HepG2 (cell line): ENCODE data around the gene TIMP3. TPM values are rescaled to one million over a fixed set of nuclear protein-coding genes. Genes with fewer than 3 reads are reported as not detected.

Experiments
- ATAC-seq: fragments of 200-7000 bp; cut with Tn5 transposase; 3 replicates; pipeline ENCODE4 v1.9.1; 2020; ENCODE audit warnings: mild to moderate bottlenecking, moderate library complexity
- BruUV-seq: library from RNA; stranded (reverse); fragments of 400-500 nt; replicated peaks from 2 replicates; lab custom pipeline; 2021; lab: Mats Ljungman, UMichigan
- CTCF ChIA-PET: fragments of 300-600 bp; formaldehyde crosslinking; extraction: SDS; loops from one replicate; lab custom pipeline; 2021; ENCODE audit warnings: low total read pairs, inconsistent platforms, low intra/inter-chr PET ratio; lab: Yijun Ruan, JAX
- POLR2A ChIA-PET: fragments of 350-600 bp; sonication (Branson Sonifier 250); formaldehyde crosslinking; loops from one replicate; lab custom pipeline; 2020; ENCODE audit warnings: antibody characterized with exemption, inconsistent platforms; lab: Yijun Ruan, JAX
- DNase-seq: peaks from one replicate; pipeline ENCODE4 v3.0.0-alpha.2; 2015; ENCODE audit warnings: low spot score
- FAIRE-seq: peaks from 3 replicates; lab custom pipeline; 2011; peaks lifted over from hg19 to GRCh38; lab: Jason Lieb, UNC
- H2AFZ ChIP-seq: one replicate; pipeline ENCODE4 v1.6.1; 2011; ENCODE audit warnings: low read length, inconsistent platforms
- H3K27ac ChIP-seq: fragments of 300-600 bp; 3 replicates; pipeline ENCODE4 v1.8.0; 2011; ENCODE audit warnings: mixed run types, mild to moderate bottlenecking, mixed read lengths, low read length, inconsistent platforms; ENCODE audit not compliant: insufficient read depth; ENCODE audit errors: extremely low read length
- H3K27me3 ChIP-seq, 2 experiments: fragments of 200-600 bp in 1 of 2; 2 replicates in 1 of 2; 3 replicates in 1 of 2; pipeline versions ENCODE4 v1.6.0 to v1.8.0; 2011; ENCODE audit warnings: low read length in 2 of 2, mild to moderate bottlenecking in 2 of 2, moderate library complexity in 2 of 2, inconsistent platforms in 1 of 2; ENCODE audit not compliant: insufficient read depth in 2 of 2, control insufficient read depth in 1 of 2
- H3K36me3 ChIP-seq, 2 experiments: fragments of 200-600 bp in 1 of 2; replicated peaks in 1 of 2; 2 replicates in 1 of 2; 3 replicates in 1 of 2; pipeline versions ENCODE4 v1.5.1 to v1.8.0; 2011; ENCODE audit warnings: low read length in 2 of 2, inconsistent platforms in 1 of 2; ENCODE audit not compliant: insufficient read depth in 2 of 2, control insufficient read depth in 1 of 2
- H3K4me1 ChIP-seq: 2 replicates; pipeline ENCODE4 v1.5.1; 2012; ENCODE audit warnings: low read length, inconsistent platforms; ENCODE audit not compliant: insufficient read depth
- H3K4me2 ChIP-seq: 2 replicates; pipeline ENCODE4 v1.6.0; 2011; ENCODE audit warnings: low read depth, low read length, inconsistent platforms
- H3K4me3 ChIP-seq, 3 experiments: fragments of 200-600 bp in 1 of 3; sonication (generic), shearing (Covaris generic) in 1 of 3; replicated peaks in 1 of 3; 2 replicates each; pipeline ENCODE4 v1.5.1; 2011 to 2016; ENCODE audit warnings: low read length in 3 of 3, inconsistent platforms in 2 of 3, low read depth in 2 of 3, mild to moderate bottlenecking in 2 of 3, control low read depth in 1 of 3, mixed read lengths in 1 of 3; ENCODE audit not compliant: insufficient read depth in 1 of 3
- H3K79me2 ChIP-seq: one replicate; pipeline ENCODE4 v1.6.1; 2011; ENCODE audit warnings: low read length, inconsistent platforms; ENCODE audit not compliant: insufficient read depth
- H3K9ac ChIP-seq: 2 replicates; pipeline ENCODE4 v1.6.0; 2011; ENCODE audit warnings: mild to moderate bottlenecking, low read depth, low read length, inconsistent platforms; ENCODE audit not compliant: insufficient read depth
- H3K9me3 ChIP-seq: 2 replicates; pipeline ENCODE4 v1.5.1; 2012; ENCODE audit warnings: mild to moderate bottlenecking, low read length
- H4K20me1 ChIP-seq: 2 replicates; pipeline ENCODE4 v1.6.0; 2011; ENCODE audit warnings: inconsistent platforms, mild to moderate bottlenecking, low read length, moderate library complexity; ENCODE audit not compliant: insufficient read depth
- AKAP8 ChIP-seq: sonication (generic); formaldehyde crosslinking; IDR thresholded peaks from 2 replicates; pipeline ENCODE4 v1.5.1; 2020; ENCODE audit warnings: mild to moderate bottlenecking, missing genetic modification reagents
- ARNT ChIP-seq: fragments of 450-650 bp; IDR thresholded peaks from 2 replicates; pipeline ENCODE4 v1.6.1; 2017
- ELF4 ChIP-seq: sonication (generic); formaldehyde crosslinking; IDR thresholded peaks from 2 replicates; pipeline ENCODE4 v1.5.0; 2020; ENCODE audit warnings: missing genetic modification reagents, mild to moderate bottlenecking, moderate library complexity, borderline replicate concordance
- FOSL1 ChIP-seq: sonication (generic); formaldehyde crosslinking; IDR thresholded peaks from 2 replicates; pipeline ENCODE4 v1.9.0; 2021; ENCODE audit warnings: missing genetic modification reagents, borderline replicate concordance
- GATAD2A ChIP-seq: IDR thresholded peaks from 2 replicates; pipeline ENCODE4 v1.6.1; 2016
- MAFG ChIP-seq: sonication (generic); formaldehyde crosslinking; IDR thresholded peaks from 2 replicates; pipeline ENCODE4 v1.5.1; 2020; ENCODE audit warnings: mild to moderate bottlenecking, missing genetic modification reagents
- NR2C2 ChIP-seq: sonication (generic); formaldehyde crosslinking; IDR thresholded peaks from 2 replicates; pipeline ENCODE4 v1.4.0; 2020; ENCODE audit warnings: missing genetic modification reagents, mild to moderate bottlenecking, moderate library complexity, borderline replicate concordance
- NR2F1 ChIP-seq, 2 experiments: fragments of 450-650 bp in 1 of 2; formaldehyde crosslinking in 1 of 2; IDR thresholded peaks; 2 replicates each; pipeline versions ENCODE4 v1.5.0 to v1.6.1; 2016 to 2020; ENCODE audit warnings: mild to moderate bottlenecking in 1 of 2, missing compliant biosample characterization in 1 of 2, missing genetic modification reagents in 1 of 2, moderate library complexity in 1 of 2
- NR2F6 ChIP-seq, 2 experiments: IDR thresholded peaks; 2 replicates each; pipeline ENCODE4 v1.6.1; 2016; ENCODE audit warnings: antibody characterized with exemption in 1 of 2, mild to moderate bottlenecking in 1 of 2
- ZNF383 ChIP-seq: sonication (generic); formaldehyde crosslinking; IDR thresholded peaks from 2 replicates; pipeline ENCODE4 v1.4.0; 2020; ENCODE audit warnings: missing genetic modification reagents, mild to moderate bottlenecking, borderline replicate concordance
- ZNF660 ChIP-seq: sonication (generic); formaldehyde crosslinking; IDR thresholded peaks from 2 replicates; pipeline ENCODE4 v1.5.1; 2020; ENCODE audit warnings: mild to moderate bottlenecking, low read depth, missing genetic modification reagents, borderline replicate concordance
- ZNF674 ChIP-seq: sonication (generic); formaldehyde crosslinking; IDR thresholded peaks from 2 replicates; pipeline ENCODE4 v1.5.0; 2020; ENCODE audit warnings: low read depth, mild to moderate bottlenecking, missing genetic modification reagents
- ZNF746 ChIP-seq: sonication (generic); formaldehyde crosslinking; IDR thresholded peaks from 2 replicates; pipeline ENCODE4 v1.8.0; 2022; ENCODE audit warnings: mild to moderate bottlenecking, missing genetic modification reagents
- WGBS: methylation state at CpG from one replicate; pipeline ENCODE4 v1.1.6; 2017; ENCODE audit warnings: low lambda C conversion rate; 5-methylcytosine and 5-hydroxymethylcytosine counted together
- in situ Hi-C: cut with HindIII; loops from 2 replicates; pipeline ENCODE4 v1.10.0; 2017; ENCODE audit warnings: low pct_unique_long_range_greater_than_20kb; ENCODE audit not compliant: extremely low pct_ligation_motif_present
- intact Hi-C: fragments of 100-400 bp; cut with micrococcal nuclease; formaldehyde crosslinking; loops from one replicate; pipeline ENCODE4 v1.10.0; 2022; ENCODE audit not compliant: unreplicated experiment
- polyA plus RNA-seq, 8 experiments: library from polyadenylated mRNA; depleted of rRNA in 3 of 8; stranded (reverse) in 7 of 8; unstranded in 1 of 8; fragments of >200 nt; fragmentation: Illumina TruSeq in 4 of 8; extraction: Trizol in 4 of 8; gene quantifications; 2 replicates each; pipeline versions ENCODE4 v1.2.1 to v1.2.3, GENCODE V29; 2011 to 2016; ENCODE audit warnings: low read depth in 4 of 8, missing spikeins in 1 of 8, mixed read lengths in 1 of 8; ENCODE audit not compliant: insufficient read depth in 1 of 8
- total RNA-seq, 5 experiments: library from RNA; depleted of rRNA; stranded (reverse); fragments of >200 nt; fragmentation: Illumina TruSeq; extraction: Trizol; gene quantifications; 2 replicates each; pipeline ENCODE4 v1.2.3, GENCODE V29; 2016; ENCODE audit warnings: low read depth in 1 of 5
- TF ChIP-seq, protein P1 (sequence below): sonication (generic); formaldehyde crosslinking; IDR thresholded peaks from 2 replicates; pipeline ENCODE4 v1.4.0; 2020; ENCODE audit warnings: mild to moderate bottlenecking, low read depth, missing genetic modification reagents

The TIMP3 gene
- total and polyA plus RNA-seq, 2 of the 13 experiments (the other 11 are each of a cell fraction or from before 2014, with no cell fraction given), result 57.3 to 86.6 TPM

DNA sequence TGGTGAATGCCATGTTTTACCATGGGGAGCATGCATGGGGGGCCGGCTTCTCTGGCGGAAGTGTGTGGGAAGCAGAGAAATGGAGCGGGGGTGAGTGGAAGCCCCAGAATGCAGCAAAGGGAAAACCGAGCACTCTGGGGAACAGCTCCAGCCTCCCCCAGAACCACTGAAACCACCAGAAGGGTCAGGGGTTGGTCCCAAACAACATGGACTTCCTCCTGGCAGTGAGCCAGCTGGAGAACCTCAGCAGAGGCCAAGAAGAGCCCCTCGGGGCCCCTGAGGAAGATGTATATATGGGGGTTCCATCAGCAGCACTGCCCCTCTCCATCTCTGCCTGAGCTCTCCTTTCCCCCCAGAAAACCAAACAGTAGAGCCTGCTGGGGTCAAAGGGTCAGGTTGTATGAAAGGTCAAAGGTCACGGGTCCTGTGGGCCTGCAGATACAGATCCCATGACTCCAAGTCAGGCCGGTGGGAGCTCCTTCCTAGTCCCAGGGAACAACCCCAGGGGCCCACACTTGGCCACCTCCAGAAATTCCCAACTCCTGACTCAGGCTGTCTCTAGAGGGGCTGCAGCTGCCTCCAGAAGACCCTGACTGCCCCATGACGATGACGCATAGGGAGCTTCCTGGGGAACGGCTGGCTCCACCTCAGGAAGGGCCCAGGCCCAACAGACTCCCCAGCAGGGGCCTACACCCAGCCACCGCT lies 48.5 kb upstream of the TIMP3 start:
- no peak overlapping the region for H3K9ac ChIP-seq
- FAIRE-seq, result no peak
- H3K27ac ChIP-seq, result no peak overlapping the region
- no peaks in the 10 kb centered on the region for H3K9me3 ChIP-seq
- 85% methylated on average over 8 of the region's 11 CpGs for WGBS
- no peaks in the 10 kb centered on the region for H4K20me1 ChIP-seq
- H3K4me1 ChIP-seq, result peaks cover 76% of the 10 kb centered on the region
- no TSS peak for BruUV-seq
- intact Hi-C loops (loop anchor here (5.0 kb wide), 1 partner anchor 34 kb away; no protein-coding TSS in a partner anchor), in situ Hi-C loops (no loop called here)
- H3K4me3 ChIP-seq, result no peak overlapping the region
- no peak overlapping the region for H3K4me2 ChIP-seq
- POLR2A ChIA-PET, result interaction anchor here (3.2 kb wide), 1 partner anchor 27 kb away, joined by 27 read pairs; no protein-coding TSS in a partner anchor
- DNase-seq, result no peak
- H3K79me2 ChIP-seq, result no peaks in the 10 kb centered on the region
- CTCF ChIA-PET, result no interaction called here
- TF ChIP-seq ZNF746 (CRISPR knock-in tag) (no peak), ZNF660 (CRISPR knock-in tag) (no peak), MAFG (CRISPR knock-in tag) (no peak), NR2C2 (CRISPR knock-in tag) (peak; percentile 53), GATAD2A (no peak), FOSL1 (CRISPR knock-in tag) (no peak), AKAP8 (CRISPR knock-in tag) (no peak), ZNF674 (CRISPR knock-in tag) (no peak), NR2F6 (IDR thresholded peaks at IDR 0.05) (peak; percentile 90), NR2F6 (CRISPR knock-in tag; IDR thresholded peaks at IDR 0.05) (peak; percentile 52; the same call in 1 of the 2 replicates), ARNT (no peak), ZNF383 (CRISPR knock-in tag) (no peak), ELF4 (CRISPR knock-in tag) (no peak), NR2F1 (CRISPR knock-in tag; IDR thresholded peaks at IDR 0.05) (0 out of 4 replicates have a peak, but pooled peaks of 1 of the 2 experiments have one; percentile 31)
- TF ChIP-seq, protein P1, sequence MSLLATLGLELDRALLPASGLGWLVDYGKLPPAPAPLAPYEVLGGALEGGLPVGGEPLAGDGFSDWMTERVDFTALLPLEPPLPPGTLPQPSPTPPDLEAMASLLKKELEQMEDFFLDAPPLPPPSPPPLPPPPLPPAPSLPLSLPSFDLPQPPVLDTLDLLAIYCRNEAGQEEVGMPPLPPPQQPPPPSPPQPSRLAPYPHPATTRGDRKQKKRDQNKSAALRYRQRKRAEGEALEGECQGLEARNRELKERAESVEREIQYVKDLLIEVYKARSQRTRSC, result no peak
- no peak overlapping the region for H2AFZ ChIP-seq
- H3K36me3 ChIP-seq, result no peaks in the 10 kb centered on the region
- H3K27me3 ChIP-seq, result no peaks in the 10 kb centered on the region
- no peak for ATAC-seq
